KBM-7 (cell line): ENCODE results near the gene CBLC.

Source experiments
- DNase-seq: peaks from one replicate; pipeline ENCODE4 v3.0.0-alpha.2; 2015
- in situ Hi-C: fragments of 300-500 bp; cut with MboI; formaldehyde crosslinking; loops from 2 replicates; pipeline ENCODE4 v1.14.3; 2020; ENCODE audit warnings: low sequenced_read_pairs, low pct_unique_long_range_greater_than_20kb, mixed read lengths

CBLC gene

GRCh38 chr19:44777715-44778347, at the start of gene CBLC:
Gene CBLC, plus strand, starts transcription at chr19:44777890. Its CDS starts 42 bp downstream, at chr19:44777932.
- no peak for DNase-seq
- in situ Hi-C loops: no loop called here

- peak; percentile 51 for DNase-seq
- in situ Hi-C loops: no loop called here
Observed at GRCh38 chr19:44728178-44728577, 49.5 kb upstream of the CBLC start.

- DNase-seq: no peak
- in situ Hi-C loops: no loop called here
Observed at GRCh38 chr19:44729516-44730033, 48.1 kb upstream of the CBLC start.

GRCh38 chr19:44731081-44731480, 46.6 kb upstream of the CBLC start:
- in situ Hi-C loops: no loop called here
- no peak for DNase-seq

GRCh38 chr19:44731622-44732021, 46.1 kb upstream of the CBLC start:
- in situ Hi-C loops: no loop called here
- DNase-seq: no peak

- in situ Hi-C loops: no loop called here
- no peak for DNase-seq
Observed at GRCh38 chr19:44732235-44733014, 45.3 kb upstream of the CBLC start.

- DNase-seq: no peak
- in situ Hi-C loops: no loop called here
Observed at GRCh38 chr19:44734357-44734756, 43.3 kb upstream of the CBLC start.

- no peak for DNase-seq
- in situ Hi-C loops: no loop called here
Observed at GRCh38 chr19:44735011-44735410, 42.7 kb upstream of the CBLC start.

GRCh38 chr19:44737238-44738071, 40.2 kb upstream of the CBLC start:
- DNase-seq: no peak
- in situ Hi-C loops: no loop called here

GRCh38 chr19:44738136-44738535, 39.6 kb upstream of the CBLC start:
- in situ Hi-C loops: no loop called here
- no peak for DNase-seq

GRCh38 chr19:44738603-44739558, 38.8 kb upstream of the CBLC start:
- in situ Hi-C loops: no loop called here
- DNase-seq: no peak

- no peak for DNase-seq
- in situ Hi-C loops: no loop called here
Observed at GRCh38 chr19:44740351-44740824, 37.3 kb upstream of the CBLC start.

GRCh38 chr19:44741258-44741731, 36.4 kb upstream of the CBLC start:
- in situ Hi-C loops: no loop called here
- no peak for DNase-seq

GRCh38 chr19:44741841-44742329, 35.8 kb upstream of the CBLC start:
- peak; percentile 96 for DNase-seq
- in situ Hi-C loops: no loop called here

- in situ Hi-C loops: no loop called here
Observed at GRCh38 chr19:44742330-44743061, 35.2 kb upstream of the CBLC start.

GRCh38 chr19:44744871-44745332, 32.8 kb upstream of the CBLC start:
- in situ Hi-C loops: no loop called here
- DNase-seq: no peak

More at GRCh38 chr19:44742330-44743061, 35.2 kb upstream of the CBLC start:
- no peak for DNase-seq

- in situ Hi-C loops: no loop called here
- no peak for DNase-seq
Observed at GRCh38 chr19:44745341-44745831, 32.3 kb upstream of the CBLC start.
